Smooth muscle cell (in vitro differentiated cells): ENCODE measurements around the gene IL20RB. TPM values are rescaled to one million over a fixed set of nuclear protein-coding genes. Genes with fewer than 3 reads are reported as not detected.

ENCODE experiments used
- DNase-seq: peaks from one replicate; lab custom pipeline; 2025; ENCODE audit not compliant: unreplicated experiment; lab: John Stamatoyannopoulos, UW
- H2AFZ ChIP-seq: fragments of 200-600 bp; sonication (generic); 2 replicates; pipeline ENCODE4 v1.6.0; 2016; ENCODE audit warnings: antibody characterized with exemption, low read depth, mild to moderate bottlenecking
- H3F3A ChIP-seq: fragments of 200-600 bp; sonication (generic); 2 replicates; pipeline ENCODE4 v1.6.0; 2017; ENCODE audit warnings: antibody characterized with exemption, low read depth
- H3K27ac ChIP-seq: fragments of 200-600 bp; sonication (generic); 2 replicates; pipeline ENCODE4 v1.5.1; 2016; ENCODE audit warnings: low read depth, mild to moderate bottlenecking
- H3K27me3 ChIP-seq: fragments of 200-600 bp; sonication (generic); 2 replicates; pipeline ENCODE4 v1.6.1; 2016; ENCODE audit warnings: low read depth, mild to moderate bottlenecking
- H3K36me3 ChIP-seq: fragments of 200-600 bp; sonication (generic); 2 replicates; pipeline ENCODE4 v1.5.1; 2016; ENCODE audit warnings: low read depth
- H3K4me1 ChIP-seq: fragments of 200-600 bp; sonication (generic); 2 replicates; pipeline ENCODE4 v1.5.1; 2016; ENCODE audit warnings: low read depth
- H3K4me2 ChIP-seq: fragments of 200-600 bp; sonication (generic); 2 replicates; pipeline ENCODE4 v1.6.0; 2016; ENCODE audit warnings: mild to moderate bottlenecking
- H3K4me3 ChIP-seq: fragments of 200-600 bp; sonication (generic); 2 replicates; pipeline ENCODE4 v1.5.1; 2016; ENCODE audit warnings: mild to moderate bottlenecking
- H3K79me2 ChIP-seq: fragments of 200-600 bp; sonication (generic); 2 replicates; pipeline ENCODE4 v1.6.0; 2016; ENCODE audit warnings: low read depth, mild to moderate bottlenecking
- H3K9ac ChIP-seq: fragments of 200-600 bp; sonication (generic); 2 replicates; pipeline ENCODE4 v1.6.0; 2016; ENCODE audit warnings: low read depth
- H3K9me3 ChIP-seq: fragments of 200-600 bp; sonication (generic); replicated peaks from 2 replicates; pipeline ENCODE4 v1.5.1; 2016; ENCODE audit warnings: low read depth
- H4K20me1 ChIP-seq: fragments of 200-600 bp; sonication (generic); 2 replicates; pipeline ENCODE4 v1.6.0; 2016; ENCODE audit warnings: low read depth
- CTCF ChIP-seq: fragments of 200-600 bp; sonication (generic); IDR thresholded peaks from 2 replicates; pipeline ENCODE4 v1.5.1; 2017; ENCODE audit warnings: borderline replicate concordance, mild to moderate bottlenecking, antibody characterized with exemption; ENCODE audit not compliant: insufficient read depth, poor library complexity, severe bottlenecking
- WGBS: methylation state at CpG from one replicate; pipeline ENCODE4 v1.1.7; 2016; ENCODE audit warnings: low lambda C conversion rate; 5-methylcytosine and 5-hydroxymethylcytosine counted together
- polyA plus RNA-seq: library from polyadenylated mRNA; unstranded; fragments of >200 nt; fragmentation: Nextera tagmentation; extraction: Ambion mirVana; gene quantifications from 2 replicates; pipeline ENCODE4 v1.2.1, GENCODE V29; 2016
- total RNA-seq: library from RNA; depleted of rRNA; stranded (reverse); fragments of >200 nt; gene quantifications from 2 replicates; pipeline ENCODE4 v1.2.3, GENCODE V29; 2014

Gene IL20RB
- total and polyA plus RNA-seq, 2 experiments from 2014 or later: 1.7 TPM

GRCh38 chr3:136932978-136933772, 24.6 kb upstream of the IL20RB start:
- H3K9me3 ChIP-seq: no peaks in the 10 kb centered on the region
- no peak for DNase-seq
- peaks cover 6% of the 10 kb centered on the region for H3F3A ChIP-seq
- H3K9ac ChIP-seq: no peak overlapping the region
- no peaks in the 10 kb centered on the region for H3K27me3 ChIP-seq
- H3K79me2 ChIP-seq: peaks cover 78% of the 10 kb centered on the region
- no peak overlapping the region for H2AFZ ChIP-seq
- H4K20me1 ChIP-seq: peaks cover 16% of the 10 kb centered on the region
- H3K27ac ChIP-seq: no peak overlapping the region
- TF ChIP-seq CTCF: no peak
- 93% methylated on average over 1 of the region's 1 CpG for WGBS
- no peak overlapping the region for H3K4me3 ChIP-seq
- H3K36me3 ChIP-seq: peaks cover 8% of the 10 kb centered on the region
- no peaks in the 10 kb centered on the region for H3K4me1 ChIP-seq
- no peak overlapping the region for H3K4me2 ChIP-seq

GRCh38 chr3:136937175-136937574, 20.6 kb upstream of the IL20RB start:
- DNase-seq: no peak
- H3K9me3 ChIP-seq: no peaks in the 10 kb centered on the region
- no peaks in the 10 kb centered on the region for H3K4me1 ChIP-seq
- H3K4me2 ChIP-seq: no peak overlapping the region
- peaks cover 83% of the 10 kb centered on the region for H3K79me2 ChIP-seq
- no peak overlapping the region for H3K27ac ChIP-seq
- H3K27me3 ChIP-seq: no peaks in the 10 kb centered on the region
- H2AFZ ChIP-seq: no peak overlapping the region
- whole genome bisulfite sequencing: 100% methylated on average over 1 of the region's 1 CpG
- H3K9ac ChIP-seq: no peak overlapping the region
- no peak for TF ChIP-seq CTCF
- peaks cover 8% of the 10 kb centered on the region for H3K36me3 ChIP-seq
- no peak overlapping the region for H3K4me3 ChIP-seq
- peaks cover 47% of the 10 kb centered on the region for H4K20me1 ChIP-seq
- H3F3A ChIP-seq: peaks cover 6% of the 10 kb centered on the region

- H3K36me3 ChIP-seq: peaks cover 8% of the 10 kb centered on the region
- H3K4me3 ChIP-seq: no peak overlapping the region
- H3K4me2 ChIP-seq: no peak overlapping the region
- TF ChIP-seq CTCF: no peak
- no peak for DNase-seq
- peaks cover 54% of the 10 kb centered on the region for H4K20me1 ChIP-seq
- H3K4me1 ChIP-seq: no peaks in the 10 kb centered on the region
- WGBS: 63% methylated on average over 2 of the region's 2 CpGs
- H3K9me3 ChIP-seq: no peaks in the 10 kb centered on the region
- H2AFZ ChIP-seq: no peak overlapping the region
- H3K27me3 ChIP-seq: no peaks in the 10 kb centered on the region
- peaks cover 6% of the 10 kb centered on the region for H3F3A ChIP-seq
- H3K9ac ChIP-seq: no peak overlapping the region
- H3K27ac ChIP-seq: peak overlapping the region; percentile 29
- peaks cover 88% of the 10 kb centered on the region for H3K79me2 ChIP-seq
Measured at GRCh38 chr3:136937851-136938250, 19.9 kb upstream of the IL20RB start.

- no peak overlapping the region for H3K4me2 ChIP-seq
- peaks cover 88% of the 10 kb centered on the region for H3K79me2 ChIP-seq
- H3K9ac ChIP-seq: no peak overlapping the region
- H3K36me3 ChIP-seq: peaks cover 8% of the 10 kb centered on the region
- no peak overlapping the region for H3K4me3 ChIP-seq
- no peaks in the 10 kb centered on the region for H3K27me3 ChIP-seq
- peaks cover 6% of the 10 kb centered on the region for H3F3A ChIP-seq
- H3K27ac ChIP-seq: peak overlapping the region; percentile 29
- no peak overlapping the region for H2AFZ ChIP-seq
- H4K20me1 ChIP-seq: peaks cover 59% of the 10 kb centered on the region
- no peak for DNase-seq
- no peak for TF ChIP-seq CTCF
- no peaks in the 10 kb centered on the region for H3K9me3 ChIP-seq
- no peaks in the 10 kb centered on the region for H3K4me1 ChIP-seq
Measured at GRCh38 chr3:136938334-136938733, 19.4 kb upstream of the IL20RB start.
